DMS79 (cell line): ENCODE results near the gene CCDC8.
"Not testable (repeated sequence)": the region's sequence is repeated elsewhere in the genome, so short reads cannot be mapped to it uniquely, and the experiment has no call there.

ENCODE experiments used
- DNase-seq: peaks from one replicate; lab custom pipeline; 2025; lab: John Stamatoyannopoulos, UW

Gene CCDC8

DNA sequence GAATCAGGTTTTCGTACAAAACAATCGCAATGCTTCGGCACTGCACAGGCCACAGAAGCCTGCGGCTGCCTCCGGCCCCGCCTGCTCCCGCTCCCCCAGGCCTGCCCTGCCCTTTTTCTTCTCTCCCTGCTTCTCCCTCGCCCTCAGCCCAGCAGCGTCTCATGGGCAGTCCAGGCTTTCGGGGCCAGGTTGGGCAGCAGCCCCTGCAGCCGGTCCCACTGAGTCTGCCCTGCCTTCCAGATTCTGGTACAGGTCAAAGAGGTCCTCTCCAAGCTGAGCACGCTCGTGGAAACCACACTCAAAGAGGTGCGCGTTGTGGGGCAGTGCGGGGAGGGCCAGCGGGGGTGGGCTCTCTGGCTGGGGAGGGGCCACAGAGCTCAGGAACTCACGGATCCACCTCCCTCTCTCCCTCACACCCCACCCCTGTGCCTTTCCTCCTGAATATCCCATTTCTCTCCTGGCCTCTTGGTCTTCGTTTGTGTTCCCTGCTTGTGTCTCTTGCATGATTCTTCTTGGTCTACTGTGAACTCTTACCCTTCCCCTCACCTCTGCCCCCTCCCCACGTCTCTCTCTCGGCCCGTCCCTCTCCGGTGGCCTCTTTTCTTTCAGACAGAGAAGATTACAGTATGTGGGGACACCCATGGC is 30.1 kb downstream of the CCDC8 start:
- DNase-seq = no peak

- DNase-seq = no peak
Observed at GRCh38 chr19:46381756-46382345, 31.5 kb downstream of the CCDC8 start.

- DNase-seq = no peak
Observed at GRCh38 chr19:46381346-46381745, 32.0 kb downstream of the CCDC8 start.

- DNase-seq = no peak
Observed at GRCh38 chr19:46380690-46381089, 32.7 kb downstream of the CCDC8 start.

DNA sequence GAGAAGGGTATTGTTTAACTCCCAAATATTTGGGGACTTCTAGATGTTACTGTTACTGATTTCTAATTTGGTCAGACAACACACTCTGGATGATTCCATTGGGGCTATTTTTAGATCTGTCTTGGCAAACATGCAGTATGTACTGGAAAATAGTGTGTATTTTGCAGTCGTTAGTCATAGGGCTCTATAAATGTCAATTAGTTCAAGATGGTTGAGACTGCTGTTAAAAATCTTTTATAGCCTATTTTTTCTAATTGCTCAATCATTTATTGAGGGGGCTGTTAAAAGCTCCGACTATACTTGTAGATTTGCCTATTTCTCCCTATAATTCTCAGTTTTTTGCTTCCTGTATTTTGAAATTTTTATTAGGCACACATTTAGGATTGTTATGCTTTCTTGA is 35.1 kb downstream of the CCDC8 start:
- no peak for DNase-seq

DNA sequence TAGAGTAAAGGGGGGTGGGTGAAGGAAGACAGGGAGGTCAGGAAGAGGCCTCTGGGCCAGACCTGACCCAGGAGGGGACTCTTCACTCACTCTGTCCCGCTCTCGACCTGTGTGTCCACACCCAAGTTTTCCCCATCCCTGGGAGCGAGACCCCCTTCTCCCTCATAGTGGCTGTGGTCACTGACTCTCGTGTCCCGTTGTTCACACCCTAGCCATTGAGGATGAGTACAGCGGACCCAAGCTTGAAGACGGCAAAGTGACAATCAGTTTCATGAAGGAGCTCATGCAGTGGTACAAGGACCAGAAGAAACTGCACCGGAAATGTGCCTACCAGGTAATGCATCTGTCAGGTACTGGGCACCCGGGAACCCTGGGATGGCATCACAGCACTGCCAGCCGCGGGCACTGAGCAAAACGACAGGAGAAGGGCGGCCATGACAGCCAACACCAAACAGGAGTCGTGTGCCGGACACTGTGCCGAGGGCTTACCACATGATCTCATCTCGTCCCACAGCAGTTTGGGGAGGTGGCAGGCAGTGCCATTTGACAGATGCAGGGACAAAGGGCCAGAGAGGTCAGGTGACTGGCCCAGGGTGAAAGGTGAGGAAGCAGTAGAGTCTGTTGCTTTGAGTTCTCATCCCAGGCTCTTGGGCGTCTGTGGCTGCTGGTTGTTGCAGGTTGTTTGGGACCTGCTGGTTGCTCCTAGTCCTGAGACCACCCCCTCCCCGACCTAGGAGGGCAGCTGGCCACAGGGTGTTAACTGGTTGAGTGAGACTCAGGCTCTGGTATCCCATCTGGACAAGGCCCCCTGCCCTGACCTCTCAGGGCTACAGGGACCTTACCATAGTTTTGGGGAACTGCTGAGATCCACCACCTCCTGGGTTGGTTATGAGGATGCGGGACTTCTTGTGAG is 36.9 kb downstream of the CCDC8 start:
- DNase-seq = no peak

DNA sequence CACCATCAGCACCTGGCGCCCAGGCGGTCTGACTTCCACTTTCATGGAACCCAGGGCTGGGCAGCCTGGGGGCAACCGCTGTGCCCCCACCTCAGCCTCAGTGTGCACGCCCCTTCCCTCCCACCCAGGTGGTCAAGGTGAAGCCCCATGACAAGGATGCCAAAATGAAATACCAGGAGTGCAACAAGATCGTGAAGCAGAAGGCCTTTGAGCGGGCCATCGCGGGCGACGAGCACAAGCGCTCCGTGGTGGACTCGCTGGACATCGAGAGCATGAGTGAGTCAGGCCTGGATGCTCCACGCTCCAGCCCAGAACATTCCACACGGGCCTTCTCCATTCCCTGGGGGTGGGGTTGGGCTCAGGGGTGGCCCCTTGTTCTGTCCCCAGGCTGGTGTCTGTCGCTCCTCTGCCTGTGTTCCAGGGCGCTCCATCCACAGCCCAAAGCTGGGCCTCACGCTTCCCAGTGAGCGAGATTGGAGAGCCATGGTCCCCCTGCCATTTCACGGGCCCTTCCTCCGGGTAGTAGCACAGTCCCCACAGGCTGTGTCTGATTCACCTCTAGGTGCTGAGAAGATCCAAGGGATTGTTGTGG is 37.8 kb downstream of the CCDC8 start:
- DNase-seq = not testable (repeated sequence)

DNA sequence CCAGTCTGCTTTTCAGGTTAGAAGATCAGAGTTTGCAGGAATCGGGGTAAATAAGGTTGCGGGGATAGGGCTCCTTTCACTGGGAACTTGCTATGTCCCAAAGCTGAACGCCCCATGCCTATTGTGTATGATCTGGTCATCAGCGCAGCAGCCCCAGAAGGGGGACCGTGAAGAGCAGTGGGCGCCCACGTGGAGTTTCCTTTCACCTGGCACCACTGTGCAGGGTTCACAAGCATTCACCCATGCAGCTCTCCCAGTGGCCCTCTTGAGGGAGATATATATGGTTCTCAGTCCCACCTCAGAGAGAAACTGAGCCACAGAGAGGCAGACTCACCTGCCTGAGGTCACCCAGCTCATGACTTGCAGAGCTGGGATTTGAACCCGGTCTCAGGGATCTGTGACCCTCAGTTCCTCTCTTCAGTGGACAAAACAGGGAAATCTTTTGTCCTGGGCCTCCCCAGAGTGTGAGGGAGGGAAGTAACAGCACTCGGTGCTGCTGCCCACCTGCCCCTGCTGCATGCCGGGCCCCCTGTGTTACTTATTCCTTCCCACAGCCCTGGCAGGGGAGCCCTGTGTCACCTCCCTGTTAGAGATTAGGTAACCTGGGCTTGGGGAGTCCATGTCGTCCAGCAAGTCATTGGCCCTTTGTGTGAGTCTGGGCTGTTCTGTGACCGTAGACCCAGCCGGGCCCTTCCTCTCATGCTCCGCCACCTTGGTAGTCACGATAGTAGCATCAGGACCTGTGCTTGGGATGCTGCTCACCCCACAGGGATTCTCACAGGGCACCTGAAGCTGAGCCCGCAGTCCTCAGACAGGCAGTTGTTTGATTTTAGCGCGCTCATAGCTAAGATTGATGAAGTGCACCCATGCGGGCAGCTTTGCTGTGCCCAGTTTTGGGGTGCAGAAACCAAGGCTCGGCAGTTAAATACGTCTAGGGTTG is 38.6 kb downstream of the CCDC8 start:
- no peak for DNase-seq

GRCh38 chr19:46373491-46374359 is 39.6 kb downstream of the CCDC8 start:
- peak; percentile 98 for DNase-seq

- no peak for DNase-seq
Observed at GRCh38 chr19:46372901-46373490, 40.4 kb downstream of the CCDC8 start.

DNA sequence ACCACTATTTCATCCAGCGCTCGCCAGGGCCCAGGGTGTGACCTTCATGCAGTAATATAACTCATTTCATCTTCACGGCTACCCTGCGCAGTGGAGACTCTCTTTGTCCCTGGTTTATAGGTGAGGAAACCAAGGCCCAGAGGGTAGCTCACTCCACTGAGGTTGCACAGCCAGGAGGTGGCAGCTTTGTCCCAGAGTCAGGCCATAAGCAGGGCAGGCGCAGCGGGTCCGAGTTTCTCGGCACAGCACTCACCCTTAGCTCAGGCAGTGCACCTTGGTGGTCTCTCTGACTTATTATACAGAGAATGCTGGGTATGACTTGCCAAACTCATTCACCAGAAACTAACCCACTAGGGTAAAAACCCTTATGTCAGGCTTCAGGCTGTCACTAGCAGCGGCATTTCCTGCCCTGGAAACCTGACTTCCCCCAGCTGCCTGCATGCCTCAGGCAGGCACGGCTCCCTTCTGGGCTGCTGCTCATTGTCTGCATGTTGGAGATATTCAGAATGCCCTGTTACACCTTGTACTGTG is 41.9 kb downstream of the CCDC8 start:
- no peak for DNase-seq

GRCh38 chr19:46369817-46370216 is 43.5 kb downstream of the CCDC8 start:
- DNase-seq = no peak

DNA sequence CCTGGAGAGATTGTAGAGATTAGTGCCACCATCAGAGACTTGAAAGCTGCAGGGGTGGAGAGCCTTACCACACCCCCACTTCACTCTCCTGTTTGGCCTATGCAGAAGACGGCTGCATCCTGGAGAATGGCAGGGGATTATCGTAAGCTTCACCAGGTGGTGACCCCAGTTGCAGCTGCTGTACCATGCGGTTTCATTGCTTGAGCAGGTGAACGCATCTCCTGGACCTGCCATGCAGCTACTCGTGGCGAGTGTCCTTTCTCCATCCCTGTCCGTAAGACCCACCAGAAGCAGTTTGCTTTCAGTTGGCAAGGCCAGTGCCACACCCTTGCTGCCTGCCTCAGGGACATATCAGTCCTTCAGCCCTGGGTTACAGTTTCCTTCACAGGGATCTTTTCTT is 45.2 kb downstream of the CCDC8 start:
- no peak for DNase-seq

- DNase-seq = no peak
Observed at GRCh38 chr19:46367426-46367825, 45.9 kb downstream of the CCDC8 start.

DNA sequence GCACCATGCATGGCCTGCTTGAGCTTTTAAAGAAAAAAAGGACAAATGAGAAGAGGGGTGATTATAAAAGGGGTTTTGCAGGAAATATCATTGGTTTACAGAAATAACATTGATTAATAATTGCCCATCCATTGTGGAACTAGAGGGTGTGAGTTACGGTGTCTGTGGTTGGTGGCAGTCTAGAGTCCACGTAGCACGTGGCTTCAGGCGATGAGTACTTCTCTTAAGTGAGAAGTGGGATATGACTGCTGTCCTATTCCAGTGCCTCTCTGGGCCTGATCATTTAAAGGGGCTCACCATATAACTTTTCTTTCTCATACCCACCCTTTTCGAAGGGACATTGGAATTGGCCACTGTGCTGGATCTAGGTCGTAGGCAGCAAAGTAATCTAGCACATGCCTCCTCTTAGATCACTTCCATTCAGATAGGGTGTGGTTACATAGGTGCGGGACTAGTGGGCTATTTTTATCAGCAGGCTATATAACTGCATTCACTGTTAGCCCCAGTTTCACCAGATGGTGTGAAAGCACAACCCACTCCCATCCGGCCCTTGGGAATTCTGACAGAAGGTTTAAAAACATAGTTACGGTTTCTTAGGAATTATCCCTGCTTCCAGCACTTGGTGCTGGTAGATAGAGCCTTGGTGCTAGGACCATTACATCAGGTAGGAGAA is 46.6 kb downstream of the CCDC8 start:
- DNase-seq = no peak

DNA sequence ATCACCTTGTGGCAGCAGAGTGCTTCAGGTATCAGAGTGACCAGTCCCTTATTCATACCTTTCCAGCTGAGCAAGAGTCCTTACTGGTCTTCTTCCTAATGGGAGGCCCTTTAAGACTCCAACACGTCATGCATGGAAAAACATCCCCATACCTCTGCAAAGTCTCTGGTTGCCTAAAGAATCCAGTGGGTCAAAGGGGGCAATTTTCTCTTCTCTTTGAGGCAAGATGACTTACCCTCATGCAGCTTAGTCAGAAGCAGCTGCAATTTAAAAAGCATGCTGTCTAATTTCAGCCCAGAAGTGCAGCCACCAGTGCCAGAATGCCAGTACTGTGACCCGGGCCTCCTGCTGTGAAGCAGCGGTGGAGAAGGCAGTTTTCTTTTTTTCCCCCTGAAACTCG is 47.8 kb downstream of the CCDC8 start:
- DNase-seq = no peak

GRCh38 chr19:46364359-46364758 is 49.0 kb downstream of the CCDC8 start:
- DNase-seq = no peak

GRCh38 chr19:46361915-46362314 is 51.4 kb downstream of the CCDC8 start:
- DNase-seq = no peak
